ENCODE data around the gene C12orf75. TPM values are rescaled to one million over a fixed set of nuclear protein-coding genes. Genes with fewer than 3 reads are reported as not detected.
A peak's percentile ranks its signal among the peaks of the same experiment; 100 is the strongest.

The C12orf75 gene
- total and polyA plus RNA-seq, 10 of the 15 experiments (the other 5 are each of a cell fraction or from before 2014, with no cell fraction given), result 40.7 to 411 (median 159) TPM

DNA sequence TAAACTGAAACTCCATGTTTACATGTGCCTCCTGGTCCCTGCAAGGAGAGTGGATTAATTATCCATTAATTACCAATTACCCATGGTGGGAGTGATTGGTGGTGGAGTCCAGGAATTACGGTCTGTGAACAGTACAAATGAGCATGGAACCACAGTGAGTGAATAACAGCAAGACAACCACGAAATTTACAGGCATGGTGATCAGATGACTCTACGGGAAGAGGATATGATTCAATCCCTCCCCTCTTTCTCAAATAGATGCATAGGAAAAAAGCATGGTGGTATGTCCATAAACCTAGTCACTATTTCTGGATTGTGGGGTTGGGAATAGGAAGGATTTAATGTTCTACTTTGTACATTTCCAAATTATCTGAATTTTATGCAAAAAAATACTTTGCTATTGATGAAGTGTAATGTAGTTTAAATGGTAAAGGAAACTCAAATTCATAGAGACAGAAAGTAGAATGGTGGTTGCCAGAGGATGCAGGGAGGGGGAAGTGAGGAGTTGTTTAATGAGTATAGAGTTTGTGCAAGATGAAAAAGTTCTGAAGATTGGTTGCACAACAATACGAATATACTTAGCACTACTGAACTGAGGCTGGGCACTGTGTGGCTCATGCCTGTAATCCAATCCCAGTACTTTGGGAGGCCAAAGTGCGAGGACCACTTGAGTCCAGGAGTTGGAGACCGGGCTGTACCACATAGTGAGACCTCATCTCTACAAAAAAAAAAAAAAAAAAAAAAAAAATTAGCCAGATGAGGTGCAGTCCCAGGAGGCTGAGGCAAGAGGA lies 41.2 kb upstream of the C12orf75 start:
- SMC1A ChIA-PET (ENCODE audit: uncharacterized antibody, unreplicated experiment), result interaction anchor here (0.6 to 1.4 kb wide), 2 partner anchors 64 to 69 kb away, joined by 3 read pairs; no protein-coding TSS in a partner anchor
- RAD21 ChIA-PET (ENCODE audit: unreplicated experiment), result interaction anchor here (1.1 kb wide), 1 partner anchor 46 kb away, joined by 4 read pairs; no protein-coding TSS in a partner anchor
- Histone ChIP-seq H3K9me3 (replicated peaks; ENCODE audit: control insufficient read depth, insufficient read depth, low read length) (no peaks in the 10 kb centered on the region), H2AFZ (ENCODE audit: control insufficient read depth, low read depth, low read length) (no peak overlapping the region), H3K4me2 (ENCODE audit: control insufficient read depth, insufficient read depth) (no peak overlapping the region), H3K4me1 (ENCODE audit: control insufficient read depth, insufficient read depth, low read length) (no peaks in the 10 kb centered on the region), H3K27ac (ENCODE audit: control insufficient read depth, insufficient read depth) (no peak overlapping the region), H3K79me2 (ENCODE audit: control insufficient read depth, insufficient read depth, low read length) (no peaks in the 10 kb centered on the region), H4K20me1 (ENCODE audit: control insufficient read depth, insufficient read depth) (no peaks in the 10 kb centered on the region), H3K36me3 (ENCODE audit: control insufficient read depth in 2 of 2, insufficient read depth in 2 of 2, low read length in 1 of 2) (no peaks in the 10 kb centered on the region), H3K27me3 (replicated peaks in 1 of 2; ENCODE audit: control insufficient read depth in 2 of 2, insufficient read depth in 2 of 2, low read length in 1 of 2) (no peaks in the 10 kb centered on the region), H3K9ac (ENCODE audit: control insufficient read depth, insufficient read depth, low read length) (no peak overlapping the region), H3K4me3 (no peak overlapping the region)
- FAIRE-seq (no peak), DNase-seq (ENCODE audit: low read depth, low spot score) (no peak), ATAC-seq (peak; percentile 59)
- 35% methylated on average over 6 of the region's 6 CpGs for WGBS (ENCODE audit: insufficient coverage, insufficient replicate concordance, low lambda C conversion rate, missing lambda C conversion rate)
- in situ Hi-C loops (cut with MboI), result no loop called here
- POLR2A ChIA-PET, result no interaction called here
- no TSS peak for BruUV-seq (replicated peaks)
- CTCF ChIA-PET, result interaction anchor here (1.4 kb wide), 1 partner anchor 11 kb away, joined by 3 read pairs; no protein-coding TSS in a partner anchor
- TF ChIP-seq CBX3 (IDR thresholded peaks at IDR 0.05; ENCODE audit: borderline replicate concordance, low read depth) (no peak), RCOR1 (conservative IDR thresholded peaks at IDR 0.05; ENCODE audit: low read depth, low read length) (no peak), FOS (IDR thresholded peaks at IDR 0.05; ENCODE audit: borderline replicate concordance, extremely low read depth, insufficient read length) (no peak), STAT3 (IDR thresholded peaks at IDR 0.05; ENCODE audit: low read depth, low read length) (no peak), DPF2 (IDR thresholded peaks at IDR 0.05) (no peak), GABPA (IDR thresholded peaks at IDR 0.05; ENCODE audit: low read depth) (no peak), HDGF (IDR thresholded peaks at IDR 0.05) (no peak), ZBED1 (IDR thresholded peaks at IDR 0.05; ENCODE audit: borderline replicate concordance) (no peak), LARP7 (IDR thresholded peaks at IDR 0.05) (no peak), HDAC2 (IDR thresholded peaks at IDR 0.05) (no peak), NBN (IDR thresholded peaks at IDR 0.05) (no peak), PAX8 (IDR thresholded peaks at IDR 0.05) (no peak)
- TF ChIP-seq, protein P1, sequence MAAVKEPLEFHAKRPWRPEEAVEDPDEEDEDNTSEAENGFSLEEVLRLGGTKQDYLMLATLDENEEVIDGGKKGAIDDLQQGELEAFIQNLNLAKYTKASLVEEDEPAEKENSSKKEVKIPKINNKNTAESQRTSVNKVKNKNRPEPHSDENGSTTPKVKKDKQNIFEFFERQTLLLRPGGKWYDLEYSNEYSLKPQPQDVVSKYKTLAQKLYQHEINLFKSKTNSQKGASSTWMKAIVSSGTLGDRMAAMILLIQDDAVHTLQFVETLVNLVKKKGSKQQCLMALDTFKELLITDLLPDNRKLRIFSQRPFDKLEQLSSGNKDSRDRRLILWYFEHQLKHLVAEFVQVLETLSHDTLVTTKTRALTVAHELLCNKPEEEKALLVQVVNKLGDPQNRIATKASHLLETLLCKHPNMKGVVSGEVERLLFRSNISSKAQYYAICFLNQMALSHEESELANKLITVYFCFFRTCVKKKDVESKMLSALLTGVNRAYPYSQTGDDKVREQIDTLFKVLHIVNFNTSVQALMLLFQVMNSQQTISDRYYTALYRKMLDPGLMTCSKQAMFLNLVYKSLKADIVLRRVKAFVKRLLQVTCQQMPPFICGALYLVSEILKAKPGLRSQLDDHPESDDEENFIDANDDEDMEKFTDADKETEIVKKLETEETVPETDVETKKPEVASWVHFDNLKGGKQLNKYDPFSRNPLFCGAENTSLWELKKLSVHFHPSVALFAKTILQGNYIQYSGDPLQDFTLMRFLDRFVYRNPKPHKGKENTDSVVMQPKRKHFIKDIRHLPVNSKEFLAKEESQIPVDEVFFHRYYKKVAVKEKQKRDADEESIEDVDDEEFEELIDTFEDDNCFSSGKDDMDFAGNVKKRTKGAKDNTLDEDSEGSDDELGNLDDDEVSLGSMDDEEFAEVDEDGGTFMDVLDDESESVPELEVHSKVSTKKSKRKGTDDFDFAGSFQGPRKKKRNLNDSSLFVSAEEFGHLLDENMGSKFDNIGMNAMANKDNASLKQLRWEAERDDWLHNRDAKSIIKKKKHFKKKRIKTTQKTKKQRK (IDR thresholded peaks at IDR 0.05; ENCODE audit: low read depth, low read length), result no peak
- TF ChIP-seq, protein P2, sequence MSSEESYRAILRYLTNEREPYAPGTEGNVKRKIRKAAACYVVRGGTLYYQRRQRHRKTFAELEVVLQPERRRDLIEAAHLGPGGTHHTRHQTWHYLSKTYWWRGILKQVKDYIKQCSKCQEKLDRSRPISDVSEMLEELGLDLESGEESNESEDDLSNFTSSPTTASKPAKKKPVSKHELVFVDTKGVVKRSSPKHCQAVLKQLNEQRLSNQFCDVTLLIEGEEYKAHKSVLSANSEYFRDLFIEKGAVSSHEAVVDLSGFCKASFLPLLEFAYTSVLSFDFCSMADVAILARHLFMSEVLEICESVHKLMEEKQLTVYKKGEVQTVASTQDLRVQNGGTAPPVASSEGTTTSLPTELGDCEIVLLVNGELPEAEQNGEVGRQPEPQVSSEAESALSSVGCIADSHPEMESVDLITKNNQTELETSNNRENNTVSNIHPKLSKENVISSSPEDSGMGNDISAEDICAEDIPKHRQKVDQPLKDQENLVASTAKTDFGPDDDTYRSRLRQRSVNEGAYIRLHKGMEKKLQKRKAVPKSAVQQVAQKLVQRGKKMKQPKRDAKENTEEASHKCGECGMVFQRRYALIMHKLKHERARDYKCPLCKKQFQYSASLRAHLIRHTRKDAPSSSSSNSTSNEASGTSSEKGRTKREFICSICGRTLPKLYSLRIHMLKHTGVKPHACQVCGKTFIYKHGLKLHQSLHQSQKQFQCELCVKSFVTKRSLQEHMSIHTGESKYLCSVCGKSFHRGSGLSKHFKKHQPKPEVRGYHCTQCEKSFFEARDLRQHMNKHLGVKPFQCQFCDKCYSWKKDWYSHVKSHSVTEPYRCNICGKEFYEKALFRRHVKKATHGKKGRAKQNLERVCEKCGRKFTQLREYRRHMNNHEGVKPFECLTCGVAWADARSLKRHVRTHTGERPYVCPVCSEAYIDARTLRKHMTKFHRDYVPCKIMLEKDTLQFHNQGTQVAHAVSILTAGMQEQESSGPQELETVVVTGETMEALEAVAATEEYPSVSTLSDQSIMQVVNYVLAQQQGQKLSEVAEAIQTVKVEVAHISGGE (CRISPR knock-in tag; IDR thresholded peaks at IDR 0.05), result no peak
- intact Hi-C loops (cut with micrococcal nuclease; ENCODE audit: unreplicated experiment), result no loop called here
